ENCODE measurements around the gene NDUFA13. TPM values are rescaled to one million over a fixed set of nuclear protein-coding genes. Genes with fewer than 3 reads are reported as not detected.

NDUFA13 gene
- total and polyA plus RNA-seq, 4 experiments from 2014 or later = 191 to 316 (median 232) TPM

- no peaks in the 10 kb centered on the region for H3K27me3 ChIP-seq (ENCODE audit: insufficient read depth, low read length)
- peaks cover 27% of the 10 kb centered on the region for H3K4me1 ChIP-seq (ENCODE audit: insufficient read depth, low read length)
- H3K9me3 ChIP-seq (ENCODE audit: control insufficient read depth in 1 of 2, low read length in 2 of 2) = no peaks in the 10 kb centered on the region
- no peak for DNase-seq
- H3K27me3 Mint-ChIP-seq = peaks cover 0 to 1% of the 10 kb centered on the region in 2 donors
- no peak overlapping the region for H3K27ac ChIP-seq (ENCODE audit: low read depth, low read length)
- H3K4me3 ChIP-seq (ENCODE audit: low read length in 2 of 2) = no peak overlapping the region
- H3K4me3 Mint-ChIP-seq = peak overlapping the region in 2 of 8 donors; percentile 43
- no peaks in the 10 kb centered on the region for H3K9me3 Mint-ChIP-seq
- no peaks in the 10 kb centered on the region for H3K36me3 ChIP-seq (ENCODE audit: insufficient read depth, low read length)
- intact Hi-C loops (cut with micrococcal nuclease) = no loop called here
- H3K27ac Mint-ChIP-seq = peak overlapping the region in 1 of 7 donors; percentile 87
- CTCF ChIA-PET (ENCODE audit: partially characterized antibody) = no interaction called here
- POLR2A ChIA-PET (ENCODE audit: partially characterized antibody) = no interaction called here
- H3K4me1 Mint-ChIP-seq = peaks cover 17 to 32% (median 22%) of the 10 kb centered on the region in 4 donors
- H3K36me3 Mint-ChIP-seq = no peaks in the 10 kb centered on the region
These were observed 26.5 kb downstream of the NDUFA13 start for GRCh38 chr19:19542507-19542906.

GRCh38 chr19:19543101-19543500 lies 27.1 kb downstream of the NDUFA13 start:
- Mint-ChIP-seq H3K27ac (no peak overlapping the region), H3K36me3 (no peaks in the 10 kb centered on the region), H3K9me3 (no peaks in the 10 kb centered on the region), H3K4me1 (peaks cover 13 to 27% (median 19%) of the 10 kb centered on the region in 4 donors), H3K27me3 (peaks cover 0 to 1% of the 10 kb centered on the region in 2 donors), H3K4me3 (no peak overlapping the region)
- no peaks in the 10 kb centered on the region for H3K9me3 ChIP-seq (ENCODE audit: control insufficient read depth in 1 of 2, low read length in 2 of 2)
- H3K4me3 ChIP-seq (ENCODE audit: low read length in 2 of 2) = no peak overlapping the region
- H3K27ac ChIP-seq (ENCODE audit: low read depth, low read length) = no peak overlapping the region
- no peaks in the 10 kb centered on the region for H3K27me3 ChIP-seq (ENCODE audit: insufficient read depth, low read length)
- H3K4me1 ChIP-seq (ENCODE audit: insufficient read depth, low read length) = peaks cover 27% of the 10 kb centered on the region
- H3K36me3 ChIP-seq (ENCODE audit: insufficient read depth, low read length) = no peaks in the 10 kb centered on the region
- peak in 1 of 5 donors; percentile 33 for DNase-seq
- ChIA-PET CTCF (ENCODE audit: partially characterized antibody) (interaction anchor here (0.8 kb wide), 1 partner anchor 11 kb away, joined by 3 read pairs; no protein-coding TSS in a partner anchor), POLR2A (ENCODE audit: partially characterized antibody) (no interaction called here)
- intact Hi-C loops (cut with micrococcal nuclease) = no loop called here

- Mint-ChIP-seq H3K27ac (no peak overlapping the region), H3K27me3 (no peaks in the 10 kb centered on the region), H3K4me3 (no peak overlapping the region), H3K4me1 (peaks cover 11 to 24% (median 16%) of the 10 kb centered on the region in 4 donors), H3K36me3 (no peaks in the 10 kb centered on the region), H3K9me3 (no peaks in the 10 kb centered on the region)
- DNase-seq = peak in 1 of 5 donors; percentile 16
- peaks cover 21% of the 10 kb centered on the region for H3K4me1 ChIP-seq (ENCODE audit: insufficient read depth, low read length)
- intact Hi-C loops (cut with micrococcal nuclease) = no loop called here
- no peak overlapping the region for H3K4me3 ChIP-seq (ENCODE audit: low read length in 2 of 2)
- H3K27me3 ChIP-seq (ENCODE audit: insufficient read depth, low read length) = no peaks in the 10 kb centered on the region
- CTCF ChIA-PET (ENCODE audit: partially characterized antibody) = interaction anchor here (0.8 kb wide), 1 partner anchor 11 kb away, joined by 3 read pairs; no protein-coding TSS in a partner anchor
- POLR2A ChIA-PET (ENCODE audit: partially characterized antibody) = no interaction called here
- no peak overlapping the region for H3K27ac ChIP-seq (ENCODE audit: low read depth, low read length)
- no peaks in the 10 kb centered on the region for H3K9me3 ChIP-seq (ENCODE audit: control insufficient read depth in 1 of 2, low read length in 2 of 2)
- no peaks in the 10 kb centered on the region for H3K36me3 ChIP-seq (ENCODE audit: insufficient read depth, low read length)
These were observed 27.6 kb downstream of the NDUFA13 start for GRCh38 chr19:19543640-19544039.

GRCh38 chr19:19544257-19544953 lies 28.4 kb downstream of the NDUFA13 start:
- Histone ChIP-seq H3K4me1 (ENCODE audit: insufficient read depth, low read length) (peaks cover 17% of the 10 kb centered on the region), H3K4me3 (ENCODE audit: low read length in 2 of 2) (no peak overlapping the region), H3K27ac (ENCODE audit: low read depth, low read length) (no peak overlapping the region), H3K9me3 (ENCODE audit: control insufficient read depth in 1 of 2, low read length in 2 of 2) (no peaks in the 10 kb centered on the region), H3K36me3 (ENCODE audit: insufficient read depth, low read length) (no peaks in the 10 kb centered on the region), H3K27me3 (ENCODE audit: insufficient read depth, low read length) (no peaks in the 10 kb centered on the region)
- Mint-ChIP-seq H3K36me3 (no peaks in the 10 kb centered on the region), H3K27me3 (peaks cover 0 to 3% of the 10 kb centered on the region in 2 donors), H3K4me3 (no peak overlapping the region), H3K27ac (no peak overlapping the region), H3K9me3 (no peaks in the 10 kb centered on the region), H3K4me1 (peaks cover 7 to 16% (median 10%) of the 10 kb centered on the region in 4 donors)
- ChIA-PET CTCF (ENCODE audit: partially characterized antibody) (interaction anchor here (4.0 kb wide), 1 partner anchor 11 kb away, joined by 15 read pairs; no protein-coding TSS in a partner anchor), POLR2A (ENCODE audit: partially characterized antibody) (no interaction called here)
- DNase-seq = peak in 1 of 5 donors; percentile 3
- intact Hi-C loops (cut with micrococcal nuclease) = no loop called here

- Histone ChIP-seq H3K4me3 (ENCODE audit: low read length in 2 of 2) (no peak overlapping the region), H3K36me3 (ENCODE audit: insufficient read depth, low read length) (no peaks in the 10 kb centered on the region), H3K9me3 (ENCODE audit: control insufficient read depth in 1 of 2, low read length in 2 of 2) (no peaks in the 10 kb centered on the region), H3K27me3 (ENCODE audit: insufficient read depth, low read length) (no peaks in the 10 kb centered on the region), H3K27ac (ENCODE audit: low read depth, low read length) (no peak overlapping the region), H3K4me1 (ENCODE audit: insufficient read depth, low read length) (peaks cover 17% of the 10 kb centered on the region)
- Mint-ChIP-seq H3K4me1 (peaks cover 7 to 13% (median 10%) of the 10 kb centered on the region in 4 donors), H3K27me3 (peaks cover 0 to 3% of the 10 kb centered on the region in 2 donors), H3K27ac (no peak overlapping the region), H3K4me3 (no peak overlapping the region), H3K9me3 (no peaks in the 10 kb centered on the region), H3K36me3 (no peaks in the 10 kb centered on the region)
- DNase-seq = no peak
- CTCF ChIA-PET (ENCODE audit: partially characterized antibody) = interaction anchor here (4.0 kb wide), 1 partner anchor 10 kb away, joined by 15 read pairs; no protein-coding TSS in a partner anchor
- intact Hi-C loops (cut with micrococcal nuclease) = no loop called here
- POLR2A ChIA-PET (ENCODE audit: partially characterized antibody) = no interaction called here
These were observed 29.0 kb downstream of the NDUFA13 start for GRCh38 chr19:19544954-19545591.

- Mint-ChIP-seq H3K36me3 (no peaks in the 10 kb centered on the region), H3K27ac (no peak overlapping the region)
- POLR2A ChIA-PET (ENCODE audit: partially characterized antibody) = no interaction called here
These were observed 29.7 kb downstream of the NDUFA13 start for GRCh38 chr19:19545707-19546106.

GRCh38 chr19:19546751-19547162 lies 30.7 kb downstream of the NDUFA13 start:
- POLR2A ChIA-PET (ENCODE audit: partially characterized antibody) = no interaction called here
- intact Hi-C loops (cut with micrococcal nuclease) = no loop called here
- no peaks in the 10 kb centered on the region for H3K27me3 ChIP-seq (ENCODE audit: insufficient read depth, low read length)

More at GRCh38 chr19:19545707-19546106, 29.7 kb downstream of the NDUFA13 start:
- intact Hi-C loops (cut with micrococcal nuclease) = no loop called here
- H3K27me3 ChIP-seq (ENCODE audit: insufficient read depth, low read length) = no peaks in the 10 kb centered on the region
- DNase-seq = peak in 1 of 5 donors; percentile 3
- Mint-ChIP-seq H3K27me3 (peaks cover 0 to 3% of the 10 kb centered on the region in 2 donors), H3K9me3 (no peaks in the 10 kb centered on the region), H3K4me1 (peaks cover 5 to 10% (median 7%) of the 10 kb centered on the region in 4 donors), H3K4me3 (no peak overlapping the region)
- peaks cover 14% of the 10 kb centered on the region for H3K4me1 ChIP-seq (ENCODE audit: insufficient read depth, low read length)
- no peak overlapping the region for H3K27ac ChIP-seq (ENCODE audit: low read depth, low read length)
- H3K4me3 ChIP-seq (ENCODE audit: low read length in 2 of 2) = no peak overlapping the region
- CTCF ChIA-PET (ENCODE audit: partially characterized antibody) = interaction anchor here (2.9 to 4.0 kb wide), 2 partner anchors 10 to 13 kb away, joined by 10 to 15 read pairs; no protein-coding TSS in a partner anchor
- H3K9me3 ChIP-seq (ENCODE audit: control insufficient read depth in 1 of 2, low read length in 2 of 2) = no peaks in the 10 kb centered on the region
- H3K36me3 ChIP-seq (ENCODE audit: insufficient read depth, low read length) = no peaks in the 10 kb centered on the region

More at GRCh38 chr19:19546751-19547162, 30.7 kb downstream of the NDUFA13 start:
- no peaks in the 10 kb centered on the region for H3K9me3 ChIP-seq (ENCODE audit: control insufficient read depth in 1 of 2, low read length in 2 of 2)
- Mint-ChIP-seq H3K27ac (peak overlapping the region in 1 of 7 donors; percentile 42), H3K27me3 (peaks cover 0 to 3% of the 10 kb centered on the region in 2 donors), H3K36me3 (no peaks in the 10 kb centered on the region), H3K9me3 (no peaks in the 10 kb centered on the region), H3K4me3 (no peak overlapping the region), H3K4me1 (peaks cover 0 to 5% (median 3%) of the 10 kb centered on the region in 4 donors)
- CTCF ChIA-PET (ENCODE audit: partially characterized antibody) = interaction anchor here (2.9 to 4.0 kb wide), 2 partner anchors 9 to 14 kb away, joined by 10 to 15 read pairs; no protein-coding TSS in a partner anchor
- no peak overlapping the region for H3K27ac ChIP-seq (ENCODE audit: low read depth, low read length)
- DNase-seq = peak in 1 of 5 donors; percentile 13
- H3K36me3 ChIP-seq (ENCODE audit: insufficient read depth, low read length) = no peaks in the 10 kb centered on the region
- no peak overlapping the region for H3K4me3 ChIP-seq (ENCODE audit: low read length in 2 of 2)
- peaks cover 4% of the 10 kb centered on the region for H3K4me1 ChIP-seq (ENCODE audit: insufficient read depth, low read length)
